ENCODE measurements around the gene MTSS2.

Gene MTSS2

GRCh38 chr16:70686376-70687101 is 686 bp upstream of the MTSS2 start:
- no peak for DNase-seq (ENCODE audit: low read depth)
- no peak for TF ChIP-seq CTCF (IDR thresholded peaks at IDR 0.05; ENCODE audit: insufficient read depth, low read depth, low read length, missing control alignments)
- no peak overlapping the region for H3K4me3 ChIP-seq (ENCODE audit: low read depth, low read length)

DNA sequence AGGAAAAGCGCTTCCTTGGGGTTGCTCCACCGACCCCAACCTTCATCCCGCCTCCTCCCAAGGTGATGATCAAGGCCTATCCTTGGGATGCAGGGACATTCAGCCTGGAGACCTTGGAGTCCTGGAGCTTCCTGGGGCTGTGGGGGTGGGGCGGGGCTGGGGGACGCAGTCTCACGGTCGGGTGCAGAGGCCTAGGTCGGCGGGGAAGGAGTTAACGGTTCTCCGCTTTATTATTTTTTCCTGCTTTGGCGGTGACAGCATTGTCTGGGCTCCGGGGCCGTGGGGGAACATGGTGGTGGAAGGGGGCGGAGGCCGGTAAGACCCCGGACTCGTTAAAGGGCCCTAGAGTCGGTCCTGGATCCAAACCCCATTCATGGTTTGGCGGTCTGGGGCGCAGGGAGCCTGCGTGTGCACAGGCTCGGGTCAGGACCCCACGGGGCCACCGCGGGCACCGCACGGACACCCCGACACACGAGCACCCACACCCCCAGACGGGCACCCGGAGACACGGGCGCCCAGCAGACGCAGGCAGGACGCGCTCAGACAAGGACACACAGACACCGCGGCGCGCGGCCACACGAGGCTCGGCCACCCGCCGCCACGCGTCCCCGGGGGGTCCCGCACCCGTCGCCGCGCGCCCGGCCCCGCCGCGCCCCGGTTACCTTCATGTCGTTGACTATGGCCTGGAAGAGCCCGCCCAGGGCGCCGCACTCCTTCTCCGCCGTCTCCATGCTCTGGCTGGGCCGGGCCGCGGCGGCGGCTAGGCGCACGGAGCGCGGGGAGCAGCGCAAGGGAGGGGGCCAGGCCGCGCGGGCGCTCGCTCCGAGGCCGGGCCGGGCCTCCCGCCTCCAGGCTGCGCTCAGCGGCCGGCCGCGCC is 554 bp downstream of the MTSS2 start:
- no peak overlapping the region for H3K4me3 ChIP-seq (ENCODE audit: low read depth, low read length)
- no peak for DNase-seq (ENCODE audit: low read depth)
- TF ChIP-seq CTCF (IDR thresholded peaks at IDR 0.05; ENCODE audit: insufficient read depth, low read depth, low read length, missing control alignments): no peak

DNA sequence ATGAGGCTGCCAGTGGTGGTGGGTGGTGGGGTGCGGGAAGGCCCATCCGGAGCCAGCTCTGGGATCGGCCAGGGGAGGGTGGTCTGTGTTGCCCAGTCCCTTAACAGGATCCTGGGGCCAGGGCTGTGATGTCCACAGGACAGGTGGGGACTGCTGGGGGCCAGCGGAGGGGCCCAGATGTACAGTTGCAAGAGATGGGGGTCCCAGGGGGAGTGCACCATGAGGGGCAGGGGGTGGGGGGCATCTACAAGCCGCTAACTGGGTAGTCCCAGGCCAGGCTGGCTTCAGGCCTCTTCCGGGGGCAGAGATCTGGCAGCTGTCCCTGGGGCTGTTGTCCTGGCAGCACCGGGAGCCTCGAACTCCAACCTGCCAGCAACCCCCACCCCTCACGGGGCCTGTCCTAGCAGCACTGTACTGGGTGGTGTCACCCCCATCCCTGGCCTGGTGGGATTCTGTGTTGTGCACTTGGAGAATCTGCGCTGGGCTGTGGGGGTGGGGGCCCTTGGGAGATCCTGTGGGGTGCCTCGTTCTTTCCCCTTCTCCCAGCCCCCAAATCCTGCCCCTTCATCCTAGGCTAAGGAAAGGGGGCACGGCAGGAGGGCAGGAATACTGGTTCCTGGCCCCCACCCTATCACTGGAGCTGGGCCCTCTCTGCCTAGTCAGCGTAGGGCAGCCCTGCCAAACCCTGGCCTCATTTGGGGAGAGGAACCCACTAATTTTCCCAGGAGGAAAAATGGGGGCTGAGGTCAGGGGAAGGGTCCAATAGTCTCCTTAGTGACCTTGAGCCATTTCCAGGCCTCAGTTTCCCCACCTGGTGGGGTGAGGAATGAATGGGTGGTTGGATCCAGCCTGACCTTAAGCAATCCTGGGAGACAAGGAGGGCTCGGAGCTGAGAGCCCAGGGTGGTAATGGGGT is 1.4 kb downstream of the MTSS2 start:
- H3K4me3 ChIP-seq (ENCODE audit: low read depth, low read length): no peak overlapping the region
- no peak for TF ChIP-seq CTCF (IDR thresholded peaks at IDR 0.05; ENCODE audit: insufficient read depth, low read depth, low read length, missing control alignments)
- DNase-seq (ENCODE audit: low read depth): no peak

GRCh38 chr16:70683146-70683944 is 2.5 kb downstream of the MTSS2 start:
- no peak for DNase-seq (ENCODE audit: low read depth)
- no peak for TF ChIP-seq CTCF (IDR thresholded peaks at IDR 0.05; ENCODE audit: insufficient read depth, low read depth, low read length, missing control alignments)
- H3K4me3 ChIP-seq (ENCODE audit: low read depth, low read length): no peak overlapping the region

DNA sequence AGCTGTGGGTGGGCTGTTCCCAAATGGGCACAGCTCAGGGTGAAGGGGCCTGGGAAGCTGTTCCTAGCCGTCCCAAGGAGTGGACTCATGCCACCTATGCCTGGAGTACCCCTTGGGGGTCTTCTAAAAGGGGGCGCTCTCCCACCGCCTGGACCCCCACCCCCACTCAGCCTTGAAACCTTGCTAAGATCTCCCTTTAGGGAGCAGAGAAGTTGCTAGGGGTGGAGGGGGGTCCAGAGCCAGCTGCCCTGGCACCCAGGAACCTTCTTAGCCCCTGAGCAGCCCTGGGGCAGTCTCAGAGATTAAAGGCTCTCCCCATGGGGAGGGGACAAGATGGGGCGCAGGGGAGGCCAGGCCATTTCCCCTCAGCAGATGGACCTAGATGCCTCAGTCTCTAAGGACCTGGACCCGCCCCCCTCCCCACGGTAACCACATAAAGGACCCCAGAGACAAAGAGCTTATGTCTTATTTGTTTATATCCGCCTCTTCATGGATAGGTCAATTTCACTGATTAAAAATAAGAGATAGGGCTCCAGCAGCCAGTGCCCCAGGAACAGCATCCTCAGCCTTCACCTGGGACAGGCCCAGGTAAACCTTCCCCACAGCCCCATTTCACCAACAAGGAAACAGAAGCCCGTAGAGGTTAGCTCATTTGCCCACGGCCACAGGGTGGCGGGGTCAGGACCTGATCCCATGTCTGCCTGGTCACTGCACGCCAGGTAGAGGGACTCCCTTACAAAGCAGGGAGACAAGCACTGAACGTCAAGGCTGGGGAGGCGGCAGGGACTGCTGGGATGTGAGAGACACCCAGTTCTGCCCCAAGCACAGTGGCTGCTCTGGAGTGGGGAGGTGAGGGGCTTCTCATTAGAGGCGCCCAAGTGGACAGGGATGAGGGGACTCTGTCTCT is 3.4 kb downstream of the MTSS2 start:
- no peak for TF ChIP-seq CTCF (IDR thresholded peaks at IDR 0.05; ENCODE audit: insufficient read depth, low read depth, low read length, missing control alignments)
- no peak overlapping the region for H3K4me3 ChIP-seq (ENCODE audit: low read depth, low read length)
- DNase-seq (ENCODE audit: low read depth): no peak
